ENCODE results near the gene NHLH2. TPM values are rescaled to one million over a fixed set of nuclear protein-coding genes. Genes with fewer than 3 reads are reported as not detected.

Gene NHLH2
- total RNA-seq, result not detected in 2 replicates

- no peaks in the 10 kb centered on the region for H3K9me3 Mint-ChIP-seq
- ChIA-PET CTCF (no interaction called here), POLR2A (no interaction called here)
- intact Hi-C loops (cut with micrococcal nuclease), result no loop called here
- no peak for TF ChIP-seq CTCF (IDR thresholded peaks at IDR 0.05)
- peaks cover 45% of the 10 kb centered on the region for H3K27me3 Mint-ChIP-seq
- ATAC-seq (ENCODE audit: low read depth), result no peak
- H3K27ac Mint-ChIP-seq, result no peak within 1 kb of the TSS
- H3K36me3 Mint-ChIP-seq (ENCODE audit: low read depth), result no peaks in the 10 kb centered on the region
- peaks cover 8% of the 10 kb centered on the region for H3K4me1 Mint-ChIP-seq
- H3K4me3 Mint-ChIP-seq, result no peak within 1 kb of the TSS
- no peak for DNase-seq
Measured at GRCh38 chr1:115840605-115841460, at the start of gene NHLH2. NHLH2 (minus strand) TSS chr1:115841126; CDS start chr1:115838372, 2,754 bp downstream.

- H3K36me3 Mint-ChIP-seq (ENCODE audit: low read depth), result no peaks in the 10 kb centered on the region
- no peak for TF ChIP-seq CTCF (IDR thresholded peaks at IDR 0.05)
- ATAC-seq (ENCODE audit: low read depth), result no peak
- no peaks in the 10 kb centered on the region for H3K4me1 Mint-ChIP-seq
- CTCF ChIA-PET, result no interaction called here
- POLR2A ChIA-PET, result no interaction called here
- H3K27ac Mint-ChIP-seq, result no peak overlapping the region
- no peaks in the 10 kb centered on the region for H3K9me3 Mint-ChIP-seq
- H3K27me3 Mint-ChIP-seq, result peaks cover 1% of the 10 kb centered on the region
- H3K4me3 Mint-ChIP-seq, result no peak overlapping the region
- no peak for DNase-seq
- intact Hi-C loops (cut with micrococcal nuclease), result no loop called here
Measured at GRCh38 chr1:115890580-115890979, 49.7 kb upstream of the NHLH2 start.

- DNase-seq (no peak), ATAC-seq (ENCODE audit: low read depth) (no peak)
- no peak overlapping the region for H3K4me3 Mint-ChIP-seq
- ChIA-PET CTCF (no interaction called here), POLR2A (no interaction called here)
- no peaks in the 10 kb centered on the region for H3K9me3 Mint-ChIP-seq
- TF ChIP-seq CTCF (IDR thresholded peaks at IDR 0.05), result no peak
- H3K4me1 Mint-ChIP-seq, result no peaks in the 10 kb centered on the region
- H3K27me3 Mint-ChIP-seq, result peaks cover 1% of the 10 kb centered on the region
- H3K27ac Mint-ChIP-seq, result no peak overlapping the region
- intact Hi-C loops (cut with micrococcal nuclease), result no loop called here
- H3K36me3 Mint-ChIP-seq (ENCODE audit: low read depth), result no peaks in the 10 kb centered on the region
Measured at GRCh38 chr1:115888976-115889375, 48.0 kb upstream of the NHLH2 start.

- no peak for DNase-seq
- Mint-ChIP-seq H3K27me3 (peaks cover 12% of the 10 kb centered on the region), H3K27ac (no peak overlapping the region), H3K9me3 (no peaks in the 10 kb centered on the region), H3K4me3 (no peak overlapping the region), H3K4me1 (no peaks in the 10 kb centered on the region), H3K36me3 (ENCODE audit: low read depth) (no peaks in the 10 kb centered on the region)
- ChIA-PET CTCF (no interaction called here), POLR2A (no interaction called here)
- ATAC-seq (ENCODE audit: low read depth), result no peak
- no peak for TF ChIP-seq CTCF (IDR thresholded peaks at IDR 0.05)
- intact Hi-C loops (cut with micrococcal nuclease), result no loop called here
Measured at GRCh38 chr1:115882913-115883902, 42.3 kb upstream of the NHLH2 start.
